Psoas muscle (tissue), 8 donors: ENCODE results near the gene AKR7A3. TPM values are rescaled to one million over a fixed set of nuclear protein-coding genes. Genes with fewer than 3 reads are reported as not detected.

ENCODE experiments used
- ATAC-seq, 4 donors: fragments of 200-7000 bp; cut with Tn5 transposase; one replicate each; pipeline ENCODE4 v1.9.1; 2020; ENCODE audit warnings: moderate library complexity in 3 of 4, mild to moderate bottlenecking in 2 of 4
- DNase-seq, 2 donors: peaks; one replicate each; pipeline ENCODE4 v3.0.0-alpha.2; 2020
- H3K27ac ChIP-seq: fragments of 200-600 bp; one replicate; pipeline ENCODE4 v1.8.0; 2022
- H3K27me3 ChIP-seq, 3 donors: fragments of 200-600 bp in 1 of 3; one replicate each; pipeline versions ENCODE4 v1.6.1 to v1.8.0; 2013 to 2022; ENCODE audit warnings: low read length in 2 of 3, mild to moderate bottlenecking in 2 of 3, moderate library complexity in 1 of 3; ENCODE audit not compliant: insufficient read depth in 3 of 3
- H3K36me3 ChIP-seq, 2 donors: fragments of 200-600 bp in 1 of 2; one replicate each; pipeline versions ENCODE4 v1.6.1 to v1.8.0; 2013 to 2022; ENCODE audit warnings: low read depth in 1 of 2, mild to moderate bottlenecking in 1 of 2, moderate library complexity in 1 of 2; ENCODE audit not compliant: insufficient read depth in 1 of 2
- H3K4me1 ChIP-seq: fragments of 200-600 bp; one replicate; pipeline ENCODE4 v1.8.0; 2022
- H3K4me3 ChIP-seq: fragments of 200-600 bp; one replicate; pipeline ENCODE4 v1.8.0; 2022; ENCODE audit warnings: mild to moderate bottlenecking
- H3K9me3 ChIP-seq: fragments of 200-600 bp; one replicate; pipeline ENCODE4 v1.8.0; 2022
- CTCF ChIP-seq: fragments of 200-600 bp; IDR thresholded peaks from one replicate; pipeline ENCODE4 v1.8.0; 2022; ENCODE audit warnings: antibody characterized with exemption
- WGBS, 3 donors: extraction: QIAGEN DNeasy Blood & Tissue Kit; methylation state at CpG; one replicate each; pipeline versions ENCODE4 v1.1.6 to v1.1.7; 2013; 5-methylcytosine and 5-hydroxymethylcytosine counted together
- intact Hi-C, 2 donors: fragments of 100-400 bp; cut with DNase I; formaldehyde crosslinking; loops; one replicate each; pipeline versions ENCODE4 v1.11.0 to v1.14.2; 2022
- polyA plus RNA-seq, 3 donors: library from polyadenylated mRNA; stranded (reverse); fragments of 200-250 nt; gene quantifications; one replicate each; pipeline ENCODE4 v1.2.3, GENCODE V29; 2013
- total RNA-seq, 4 donors: library from RNA; stranded (reverse); fragmentation: NEBNext Ultra II Directional in 2 of 4; extraction: Animal tissue kit (Norgen Biotek cat#: 25700) in 2 of 4; gene quantifications; one replicate each; pipeline versions ENCODE4 v1.2.1 to v1.2.4, GENCODE V29; 2021 to 2023
- donor health status: healthy with polysubstance abuse.
- donor health status: DM: no; HTN: no; CAD: no; lungs with moderate emphysema.
- donor health status: Bipolar disorder and iron deficiency.
- donor health status: healthy.
- donor health status: DM: yes; HTN: yes; CAD: no.
- donor health status: DM: no; HTN: no; CAD: no.
- donor health status: DM: no; HTN: no; CAD: no.
- donor health status: DM: yes; HTN: yes; CAD: no.

AKR7A3 gene
- total and polyA plus RNA-seq, 7 donors, result 0.15 to 0.42 (median 0.34) TPM; not detected in 1

DNA sequence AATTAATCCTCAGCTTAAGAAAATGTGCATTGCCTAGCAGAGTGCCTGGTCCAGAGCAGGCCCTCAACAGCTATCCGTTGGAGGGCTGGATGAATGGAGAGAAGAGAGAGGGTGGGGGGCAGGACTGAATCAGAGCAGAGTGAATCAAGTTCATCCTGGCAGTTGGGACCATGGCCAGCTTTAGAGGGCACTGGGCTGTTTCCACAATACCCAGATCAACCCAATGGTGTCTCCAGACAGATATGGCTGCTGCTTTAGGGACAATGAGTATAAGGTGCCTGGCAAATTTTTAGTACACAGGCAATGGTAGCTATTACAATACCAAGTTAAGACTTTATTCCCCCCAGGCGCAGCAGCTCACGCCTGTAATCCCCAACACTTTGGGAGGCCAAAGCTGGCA is 54.3 kb downstream of the AKR7A3 start:
- Histone ChIP-seq H3K36me3 (peaks cover 9 to 100% of the 10 kb centered on the region in 2 donors), H3K9me3 (no peaks in the 10 kb centered on the region), H3K4me1 (peaks cover 18% of the 10 kb centered on the region), H3K4me3 (no peak overlapping the region), H3K27me3 (no peaks in the 10 kb centered on the region), H3K27ac (no peak overlapping the region)
- 93 to 96% (median 95%) methylated on average over 3 of the region's 3 CpGs for WGBS, 3 donors
- intact Hi-C loops, result no loop called here
- TF ChIP-seq CTCF, result no peak
- DNase-seq (no peak), ATAC-seq (no peak)

Other genes with a start within 250 kb of the AKR7A3 start
- gene UBR4, start 78.5 kb downstream of the AKR7A3 start, total RNA-seq, result 100 to 1,000 TPM; 109 to 185 (median 128) TPM
- gene UBR4, start 78.5 kb downstream of the AKR7A3 start, polyA plus RNA-seq, result 100 to 1,000 TPM in 2 of 3 donors, 10 to 100 TPM in 1; 89.9 to 134 (median 118) TPM
- gene EMC1, start 37.2 kb downstream of the AKR7A3 start, total RNA-seq, result 10 to 100 TPM; 31.1 to 38.5 (median 35.1) TPM
- gene EMC1, start 37.2 kb downstream of the AKR7A3 start, polyA plus RNA-seq, result 10 to 100 TPM; 12.7 to 29.4 (median 18.9) TPM
- 10 to 100 TPM; 19.9 to 35.8 (median 28.8) TPM for gene MRTO4, start 37.0 kb downstream of the AKR7A3 start, total RNA-seq
- 100 to 1,000 TPM in 1 of 3 donors, 10 to 100 TPM in 2; 43.0 to 103 (median 43.7) TPM for gene MRTO4, start 37.0 kb downstream of the AKR7A3 start, polyA plus RNA-seq
- gene AKR7A2, start 23.4 kb upstream of the AKR7A3 start, total RNA-seq, result 10 to 100 TPM; 30.3 to 52.2 (median 36.3) TPM
- 10 to 100 TPM; 24.6 to 29.0 (median 28.1) TPM for gene AKR7A2, start 23.4 kb upstream of the AKR7A3 start, polyA plus RNA-seq
- 10 to 100 TPM in 2 of 4 donors, 1 to 10 TPM in 2; 8.0 to 18.0 (median 10.1) TPM for gene SLC66A1, start 23.6 kb upstream of the AKR7A3 start, total RNA-seq
- 10 to 100 TPM; 18.6 to 25.8 (median 24.4) TPM for gene SLC66A1, start 23.6 kb upstream of the AKR7A3 start, polyA plus RNA-seq
- 100 to 1,000 TPM; 207 to 284 (median 232) TPM for gene CAPZB, start 196.8 kb upstream of the AKR7A3 start, total RNA-seq
- gene CAPZB, start 196.8 kb upstream of the AKR7A3 start, polyA plus RNA-seq, result 100 to 1,000 TPM; 179 to 261 (median 206) TPM